Astrocyte of the spinal cord (primary cell): ENCODE measurements around the gene EEFSEC.

ENCODE experiments used
- DNase-seq: peaks from one replicate; pipeline ENCODE4 v3.0.0; 2011; ENCODE audit warnings: low read depth, low spot score
- H3K4me3 ChIP-seq: 2 replicates; pipeline ENCODE4 v1.5.1; 2011; ENCODE audit warnings: low read depth, mild to moderate bottlenecking, low read length, moderate library complexity
- in situ Hi-C: cut with HindIII; loops from 2 replicates; pipeline ENCODE4 v1.10.0; 2017; ENCODE audit warnings: low sequenced_read_pairs
- TF ChIP-seq, protein P1 (sequence below): IDR thresholded peaks from 2 replicates; pipeline ENCODE4 v1.5.1; 2012; ENCODE audit warnings: low read depth, mild to moderate bottlenecking, low read length, inconsistent platforms

The EEFSEC gene

GRCh38 chr3:128192131-128192530, 38.9 kb downstream of the EEFSEC start:
- DNase-seq = no peak
- in situ Hi-C loops = no loop called here
- no peak overlapping the region for H3K4me3 ChIP-seq
- TF ChIP-seq, protein P1, sequence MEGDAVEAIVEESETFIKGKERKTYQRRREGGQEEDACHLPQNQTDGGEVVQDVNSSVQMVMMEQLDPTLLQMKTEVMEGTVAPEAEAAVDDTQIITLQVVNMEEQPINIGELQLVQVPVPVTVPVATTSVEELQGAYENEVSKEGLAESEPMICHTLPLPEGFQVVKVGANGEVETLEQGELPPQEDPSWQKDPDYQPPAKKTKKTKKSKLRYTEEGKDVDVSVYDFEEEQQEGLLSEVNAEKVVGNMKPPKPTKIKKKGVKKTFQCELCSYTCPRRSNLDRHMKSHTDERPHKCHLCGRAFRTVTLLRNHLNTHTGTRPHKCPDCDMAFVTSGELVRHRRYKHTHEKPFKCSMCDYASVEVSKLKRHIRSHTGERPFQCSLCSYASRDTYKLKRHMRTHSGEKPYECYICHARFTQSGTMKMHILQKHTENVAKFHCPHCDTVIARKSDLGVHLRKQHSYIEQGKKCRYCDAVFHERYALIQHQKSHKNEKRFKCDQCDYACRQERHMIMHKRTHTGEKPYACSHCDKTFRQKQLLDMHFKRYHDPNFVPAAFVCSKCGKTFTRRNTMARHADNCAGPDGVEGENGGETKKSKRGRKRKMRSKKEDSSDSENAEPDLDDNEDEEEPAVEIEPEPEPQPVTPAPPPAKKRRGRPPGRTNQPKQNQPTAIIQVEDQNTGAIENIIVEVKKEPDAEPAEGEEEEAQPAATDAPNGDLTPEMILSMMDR = no peak

DNA sequence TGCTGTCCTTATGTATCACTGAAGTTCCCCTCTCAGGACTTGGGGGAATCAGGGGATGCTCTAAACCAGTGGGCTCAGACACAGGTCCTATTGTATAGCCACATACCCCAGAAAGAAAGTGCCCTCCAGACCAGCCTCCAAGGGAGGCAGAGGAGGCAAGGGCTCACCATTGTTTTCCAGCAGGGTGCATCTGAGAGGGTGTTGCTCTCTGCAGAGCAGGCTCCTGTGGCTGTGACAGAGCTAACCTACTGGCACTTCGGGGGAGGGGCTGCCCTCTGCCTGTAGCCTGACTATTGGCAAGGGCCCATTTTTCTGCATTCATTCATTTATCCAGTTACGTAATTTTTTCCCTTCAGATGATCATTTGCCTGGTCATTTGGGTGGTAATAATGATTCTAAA, 39.9 kb downstream of the EEFSEC start:
- in situ Hi-C loops = no loop called here
- TF ChIP-seq, protein P1 = no peak
- no peak overlapping the region for H3K4me3 ChIP-seq
- no peak for DNase-seq

GRCh38 chr3:128194843-128195242, 41.6 kb downstream of the EEFSEC start:
- TF ChIP-seq, protein P1 = no peak
- H3K4me3 ChIP-seq = no peak overlapping the region
- in situ Hi-C loops = no loop called here
- no peak for DNase-seq

DNA sequence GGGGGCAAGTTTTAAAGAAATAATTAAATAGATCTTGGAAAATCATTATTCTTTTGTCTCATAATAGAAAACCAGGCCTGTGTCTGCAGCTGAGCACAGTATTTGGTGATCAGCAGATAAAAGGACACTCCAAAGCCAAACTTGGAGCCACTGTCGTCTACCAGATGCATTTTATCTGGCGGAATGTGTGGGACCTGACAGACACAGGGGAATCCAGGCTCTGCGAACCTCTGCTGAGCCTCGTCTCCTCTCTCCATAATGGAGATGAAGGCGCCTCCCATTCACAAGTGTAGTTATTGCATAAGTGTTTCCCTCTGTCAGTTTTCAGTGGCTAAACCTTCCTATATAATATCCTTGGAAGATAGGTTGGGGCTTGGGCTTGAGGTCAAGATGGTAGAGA, 42.1 kb downstream of the EEFSEC start:
- DNase-seq = no peak
- TF ChIP-seq, protein P1 = no peak
- no peak overlapping the region for H3K4me3 ChIP-seq
- in situ Hi-C loops = no loop called here

DNA sequence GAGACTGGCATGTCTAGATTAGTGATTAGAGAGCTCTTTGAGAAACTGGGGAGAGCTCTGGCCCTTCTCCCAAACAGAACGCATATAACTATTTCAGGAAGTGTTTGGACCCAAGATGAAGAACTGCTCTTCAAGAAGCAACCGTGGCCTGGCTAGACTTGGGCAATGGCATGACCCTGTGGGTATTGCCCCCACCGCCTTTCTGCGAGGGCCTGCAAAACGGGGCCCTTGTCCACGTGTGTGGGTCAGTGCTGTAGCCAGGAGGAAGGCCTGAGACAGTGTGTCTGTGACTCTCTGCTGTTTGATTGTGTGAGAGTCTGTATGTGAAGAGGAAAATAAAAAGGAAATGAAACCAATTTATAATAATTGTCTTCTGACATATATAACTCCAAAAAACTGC, 42.5 kb downstream of the EEFSEC start:
- TF ChIP-seq, protein P1 = no peak
- in situ Hi-C loops = no loop called here
- DNase-seq = no peak
- H3K4me3 ChIP-seq = no peak overlapping the region

DNA sequence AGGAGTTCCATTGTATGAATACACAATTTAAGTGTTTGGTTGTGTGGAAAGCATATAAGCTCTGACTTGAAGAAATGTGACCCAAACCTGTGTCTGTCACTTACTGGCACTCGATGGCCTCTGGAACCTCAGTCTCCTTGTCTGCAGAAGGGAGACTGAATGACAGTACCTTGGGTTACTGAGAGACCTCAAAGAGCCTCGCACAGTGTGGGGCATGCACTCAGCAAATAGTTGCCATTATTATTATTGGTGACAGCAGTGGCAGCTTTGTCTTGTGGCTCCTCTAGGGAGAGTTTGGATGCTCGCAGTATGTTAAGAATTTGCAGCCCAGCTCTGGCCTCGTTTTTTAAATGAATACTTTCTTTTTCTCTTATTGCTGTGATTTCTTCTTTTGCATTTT, 43.4 kb downstream of the EEFSEC start:
- TF ChIP-seq, protein P1 = no peak
- in situ Hi-C loops = no loop called here
- H3K4me3 ChIP-seq = no peak overlapping the region
- no peak for DNase-seq

GRCh38 chr3:128197855-128198254, 44.6 kb downstream of the EEFSEC start:
- TF ChIP-seq, protein P1 = no peak
- in situ Hi-C loops = no loop called here
- H3K4me3 ChIP-seq = no peak overlapping the region
- no peak for DNase-seq
